HG03354 (cell line): Measurements from ENCODE around the gene CA14.
"Not testable (repeated sequence)": the region's sequence is repeated elsewhere in the genome, so short reads cannot be mapped to it uniquely, and the experiment has no call there.

ENCODE experiments used
- ATAC-seq: cut with Tn5 transposase; IDR thresholded peaks from one replicate; pipeline ENCODE4 v1.9.1; 2021; ENCODE audit warnings: mild to moderate bottlenecking; ENCODE audit not compliant: unreplicated experiment, poor library complexity, severe bottlenecking

CA14 gene

DNA sequence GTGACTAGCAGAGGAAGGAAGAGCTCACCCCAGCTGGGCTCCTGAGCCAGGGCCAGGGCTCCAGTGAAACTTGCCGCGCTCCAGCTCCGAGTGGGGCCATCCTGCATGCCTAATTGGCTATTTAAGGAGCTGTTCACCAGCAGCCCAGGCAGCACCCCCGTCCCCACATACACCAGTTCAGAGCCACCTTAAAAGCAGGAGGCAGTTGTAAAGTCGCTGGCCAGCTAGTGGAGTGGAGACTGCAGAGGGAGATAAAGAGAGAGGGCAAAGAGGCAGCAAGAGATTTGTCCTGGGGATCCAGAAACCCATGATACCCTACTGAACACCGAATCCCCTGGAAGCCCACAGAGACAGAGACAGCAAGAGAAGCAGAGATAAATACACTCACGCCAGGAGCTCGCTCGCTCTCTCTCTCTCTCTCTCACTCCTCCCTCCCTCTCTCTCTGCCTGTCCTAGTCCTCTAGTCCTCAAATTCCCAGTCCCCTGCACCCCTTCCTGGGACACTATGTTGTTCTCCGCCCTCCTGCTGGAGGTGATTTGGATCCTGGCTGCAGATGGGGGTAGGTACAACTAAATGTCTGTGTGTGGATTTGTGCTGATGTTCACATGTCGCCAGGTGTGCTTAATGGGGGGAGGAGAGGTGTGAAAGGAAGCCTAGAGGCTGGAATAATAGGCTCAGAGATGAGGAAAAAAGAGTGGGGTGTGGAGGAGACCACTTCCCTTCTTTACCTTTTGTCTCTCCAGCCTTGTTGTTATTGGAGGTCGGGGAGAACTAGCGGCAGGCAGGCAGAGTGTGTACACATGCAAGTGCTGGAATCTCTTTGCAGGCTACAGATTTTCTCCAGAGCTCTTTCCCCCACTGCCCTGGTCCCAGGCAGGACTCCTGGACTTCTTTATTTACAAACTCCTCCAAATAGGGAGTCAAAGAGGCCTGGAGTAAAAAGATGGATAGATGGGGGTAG lies at the start of gene CA14:
Gene CA14, plus strand, starts transcription at position 151 of the 962 bp plus-strand sequence. Its CDS starts 355 bp downstream, at position 506.
- ATAC-seq = no peak

DNA sequence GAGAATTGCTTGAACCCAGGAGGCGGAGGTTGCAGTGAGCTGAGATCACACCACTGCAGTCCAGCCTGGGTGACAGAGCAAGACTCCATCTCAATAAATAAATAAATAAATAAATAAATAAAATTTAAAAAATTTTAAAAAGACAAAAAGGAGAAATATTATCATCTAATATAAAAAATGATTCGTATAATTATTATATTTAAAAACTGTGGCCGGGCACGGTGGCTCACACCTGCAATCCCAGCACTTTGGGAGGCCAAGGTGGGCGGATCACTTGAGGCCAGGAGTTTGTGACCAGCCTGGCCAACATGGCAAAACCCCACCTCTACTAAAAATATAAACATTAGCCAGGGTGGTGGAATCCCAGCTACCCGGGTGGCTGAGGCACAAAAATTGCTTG lies 49.1 kb upstream of the CA14 start:
- not testable (repeated sequence) for ATAC-seq

DNA sequence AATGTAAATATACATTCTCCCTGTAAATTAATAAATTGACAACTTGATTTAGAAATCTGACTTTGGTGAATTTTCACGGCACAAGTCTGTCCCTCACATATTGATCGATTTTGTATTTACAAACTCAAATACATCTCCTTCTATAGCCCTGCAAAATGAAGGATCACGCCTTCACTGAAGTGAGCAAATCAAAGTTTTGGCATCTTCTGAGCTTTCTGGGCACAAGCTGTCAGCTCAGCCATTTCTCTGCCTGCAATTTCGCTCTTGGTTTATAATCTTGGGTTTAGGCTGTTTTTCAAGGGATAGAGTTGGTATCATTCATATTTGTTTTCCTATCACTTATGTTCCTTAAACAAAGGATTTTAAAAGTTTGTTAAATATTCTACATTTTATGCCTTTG lies 47.5 kb upstream of the CA14 start:
- no peak for ATAC-seq

DNA sequence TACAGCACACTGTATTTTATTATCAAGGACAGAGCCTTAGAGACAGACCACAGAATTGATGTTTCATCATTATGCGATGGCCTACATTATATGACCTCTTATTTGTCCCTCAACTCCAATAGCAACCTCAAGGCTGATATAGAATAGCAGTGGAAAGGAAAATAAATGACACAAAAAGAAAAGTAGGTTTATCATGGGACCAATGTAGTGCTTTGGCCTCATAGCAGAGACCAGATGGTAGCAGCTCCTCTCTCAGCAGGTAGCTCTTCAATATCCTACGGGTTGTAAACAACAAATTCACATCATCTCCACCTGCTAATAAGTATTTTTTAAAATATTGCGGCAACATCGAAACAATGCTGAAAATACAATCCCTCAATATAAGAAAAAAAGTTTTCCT lies 46.9 kb upstream of the CA14 start:
- no peak for ATAC-seq

DNA sequence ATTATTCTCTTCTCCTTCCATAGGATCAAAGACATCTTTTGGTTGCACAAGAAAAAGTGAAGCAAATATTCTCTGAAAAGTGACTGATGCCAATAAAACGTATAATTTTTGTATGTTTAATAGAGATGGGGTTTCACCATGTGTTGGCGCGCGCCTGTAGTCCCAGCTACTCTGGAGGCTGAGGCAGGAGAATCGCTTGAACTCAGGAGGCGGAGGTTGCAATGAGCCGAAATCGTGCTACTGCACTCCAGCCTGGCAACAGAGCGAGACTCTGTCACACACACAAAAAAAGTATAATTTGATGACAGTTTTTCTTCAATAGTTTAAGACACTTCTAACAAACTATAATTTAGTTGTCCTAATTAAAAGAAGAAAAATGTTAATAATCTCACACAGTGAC lies 45.5 kb upstream of the CA14 start:
- no peak for ATAC-seq

DNA sequence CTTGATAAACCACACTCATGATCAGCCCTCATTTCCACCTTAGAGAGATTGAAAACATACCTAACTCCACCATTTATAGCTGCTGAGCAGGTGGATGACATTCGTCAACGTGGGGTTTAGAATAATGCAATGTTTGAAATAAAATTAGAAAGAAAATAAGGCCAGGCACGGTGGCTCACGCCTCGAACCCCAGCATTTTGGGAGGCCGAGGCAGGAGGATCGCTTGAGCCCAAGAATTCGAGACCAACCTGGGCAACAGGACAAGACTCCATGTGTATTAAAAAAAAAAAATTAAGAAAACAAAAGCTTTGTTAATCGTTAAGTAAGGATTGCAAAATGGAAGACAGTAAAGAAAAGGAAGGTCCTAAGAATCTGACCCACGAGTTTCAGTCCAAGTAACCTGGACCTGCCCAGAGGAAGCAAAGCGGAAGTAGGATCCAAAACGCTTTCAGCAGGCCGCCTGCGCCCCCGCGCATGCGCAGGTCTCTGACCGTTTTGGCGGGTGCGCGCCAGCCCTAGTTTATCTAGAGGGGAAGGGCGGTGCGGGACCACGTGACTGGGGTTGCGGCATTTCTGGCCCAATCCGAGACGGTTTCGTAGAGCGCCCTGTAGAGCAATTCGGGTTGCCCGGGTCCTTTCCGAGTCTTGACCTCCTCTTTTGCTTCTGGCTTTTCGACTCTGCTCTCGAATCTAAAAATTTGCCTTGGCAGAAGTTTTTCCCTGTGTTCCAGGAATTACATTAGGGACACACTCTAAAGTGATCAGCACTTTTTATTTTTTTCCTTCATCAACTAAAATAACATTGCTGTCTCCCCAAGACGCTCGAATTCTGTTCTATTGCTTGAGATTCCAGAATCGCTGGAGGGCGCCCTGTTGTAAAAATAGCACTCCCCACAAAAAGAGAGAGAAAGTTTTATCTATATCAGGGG lies 44.1 kb upstream of the CA14 start:
- ATAC-seq = peak; percentile 98

DNA sequence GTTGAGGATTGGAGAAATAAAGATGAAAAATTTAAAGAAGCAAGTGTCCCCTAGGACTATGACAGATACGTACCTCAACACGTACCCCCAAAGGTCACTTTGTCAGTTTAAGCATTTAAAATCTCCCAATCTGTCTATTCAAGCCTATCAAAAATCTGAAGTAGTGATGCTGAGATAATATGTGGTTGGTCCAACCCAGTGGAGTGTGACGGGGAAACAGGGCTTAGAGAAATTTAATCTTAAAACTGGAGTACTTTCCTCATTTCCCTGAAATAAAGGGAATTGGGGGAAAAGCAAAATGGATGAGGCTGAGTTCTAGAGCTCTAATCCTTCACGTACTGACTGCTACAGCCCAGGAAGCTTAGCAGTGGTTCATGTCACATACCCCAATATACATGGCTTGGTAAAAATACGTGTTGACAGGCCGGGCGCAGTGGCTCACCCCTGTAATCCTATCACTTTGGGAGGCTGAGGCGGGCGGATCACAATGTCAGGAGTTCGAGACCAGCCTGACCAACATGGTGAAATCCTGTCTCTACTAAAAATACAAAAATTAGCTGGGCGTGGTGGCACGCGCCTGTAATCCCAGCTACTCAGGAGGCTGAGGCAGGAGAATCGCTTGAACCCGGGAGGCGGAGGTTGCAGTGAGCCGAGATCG lies 43.3 kb upstream of the CA14 start:
- not testable (repeated sequence) for ATAC-seq

DNA sequence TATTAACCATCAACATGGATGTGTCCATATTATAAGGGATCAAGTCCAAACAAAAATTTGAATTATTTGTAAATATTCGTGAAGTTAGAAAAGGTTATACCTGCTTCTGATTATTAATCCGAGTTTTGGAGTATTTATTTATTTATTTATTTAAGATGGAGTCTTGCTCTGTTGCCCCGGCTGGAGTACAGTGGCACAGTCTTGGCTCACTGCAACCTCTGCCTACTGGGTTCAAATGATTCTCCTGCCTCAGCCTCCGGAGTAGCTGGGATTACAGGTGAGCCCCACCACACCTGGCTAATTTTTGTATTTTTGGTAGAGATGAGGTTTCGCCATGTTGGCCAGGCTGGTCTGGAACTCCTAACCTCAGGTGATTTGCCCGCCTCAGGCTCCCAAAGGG lies 41.7 kb upstream of the CA14 start:
- not testable (repeated sequence) for ATAC-seq

DNA sequence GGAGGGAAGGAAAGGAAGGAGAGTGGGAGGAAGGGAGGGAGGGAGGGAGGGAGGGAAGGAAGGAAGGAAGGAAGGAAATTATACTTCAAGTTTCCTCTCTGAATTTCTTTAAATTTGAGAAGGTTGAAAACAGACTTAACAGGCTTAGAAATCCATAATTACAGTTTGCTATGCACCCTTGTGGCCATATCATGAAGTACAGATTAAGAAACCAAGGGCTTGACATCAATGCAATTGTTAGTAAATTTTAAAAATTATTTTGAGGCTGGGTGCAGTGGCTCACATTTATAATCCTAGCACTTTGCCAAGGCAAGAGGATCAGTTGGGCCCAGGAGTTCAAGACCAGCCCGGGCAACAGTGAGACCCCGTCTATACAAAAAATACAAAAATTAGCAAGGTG lies 36.0 kb upstream of the CA14 start:
- ATAC-seq = no peak

DNA sequence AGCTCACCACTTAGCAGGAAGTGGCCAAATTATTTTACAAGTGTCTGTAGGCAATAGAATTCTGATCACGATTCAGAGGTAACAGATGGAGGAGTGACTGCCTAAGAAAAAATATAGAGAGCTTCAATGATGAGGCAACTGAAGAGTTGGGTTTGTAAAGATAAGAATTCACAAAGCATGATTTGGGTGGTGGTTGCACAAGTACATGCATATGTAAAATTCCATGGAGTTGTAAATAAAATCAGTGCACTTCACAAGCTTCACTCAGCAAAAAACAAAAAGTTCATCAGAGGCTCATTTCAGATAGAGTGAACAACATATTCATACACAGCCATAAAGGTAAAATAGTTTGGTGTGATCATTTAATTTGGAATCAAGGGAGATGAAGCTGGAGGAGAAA lies 32.6 kb upstream of the CA14 start:
- no peak for ATAC-seq

DNA sequence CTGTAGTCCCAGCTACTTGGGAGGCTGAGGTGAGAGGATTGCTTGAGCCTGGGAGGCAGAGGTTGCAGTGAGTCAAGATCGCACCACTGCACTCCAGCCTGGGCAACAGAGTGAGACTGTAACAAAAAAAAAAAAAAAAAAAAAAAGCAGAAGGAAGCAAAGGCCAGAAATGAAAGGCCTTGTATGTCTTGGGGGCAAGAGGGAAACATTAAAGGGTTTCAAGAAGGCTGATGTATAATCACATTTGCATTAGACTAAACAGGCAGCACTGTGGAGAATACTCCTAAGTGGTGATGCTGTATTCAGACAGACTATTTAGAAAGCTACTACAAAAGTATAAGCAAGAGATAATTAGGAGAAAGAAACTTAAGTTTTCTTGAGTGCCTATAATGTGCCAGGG lies 32.0 kb upstream of the CA14 start:
- ATAC-seq = no peak

DNA sequence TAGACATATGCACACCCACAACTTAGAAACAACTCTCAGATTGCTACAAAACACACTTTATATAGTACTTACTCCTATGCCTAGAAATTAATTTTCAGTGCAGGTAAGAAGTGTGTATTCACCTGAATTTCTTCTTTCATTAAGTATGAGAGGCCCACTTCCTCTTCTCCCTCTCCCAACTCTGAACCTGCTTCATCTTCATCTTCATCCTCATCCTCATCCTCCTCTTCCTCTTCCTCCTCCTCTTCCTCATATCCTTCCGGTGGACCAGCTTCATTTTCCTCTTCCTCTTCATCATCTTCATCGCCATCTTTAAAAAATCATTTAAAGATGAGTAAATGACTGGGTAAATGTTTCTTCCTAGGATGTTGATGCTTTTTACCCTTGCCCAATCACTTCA lies 31.1 kb upstream of the CA14 start:
- no peak for ATAC-seq

DNA sequence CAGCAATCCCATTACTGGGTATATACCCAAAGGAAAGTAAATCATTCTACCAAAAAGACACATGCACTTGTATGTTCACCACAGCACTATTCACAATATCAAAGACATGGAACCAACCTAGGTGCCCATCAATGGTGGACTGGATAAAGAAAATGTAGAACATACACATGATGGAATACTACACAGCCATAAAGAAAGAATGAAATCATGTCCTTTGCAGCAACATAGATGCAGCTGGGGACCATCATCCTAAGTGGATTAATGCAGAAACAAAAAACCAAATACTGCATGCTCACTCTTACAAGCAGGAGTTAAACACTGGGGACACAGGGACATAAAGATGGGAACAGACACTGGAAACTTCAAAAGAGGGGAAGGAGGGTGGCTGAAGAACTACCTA lies 30.3 kb upstream of the CA14 start:
- ATAC-seq = no peak

DNA sequence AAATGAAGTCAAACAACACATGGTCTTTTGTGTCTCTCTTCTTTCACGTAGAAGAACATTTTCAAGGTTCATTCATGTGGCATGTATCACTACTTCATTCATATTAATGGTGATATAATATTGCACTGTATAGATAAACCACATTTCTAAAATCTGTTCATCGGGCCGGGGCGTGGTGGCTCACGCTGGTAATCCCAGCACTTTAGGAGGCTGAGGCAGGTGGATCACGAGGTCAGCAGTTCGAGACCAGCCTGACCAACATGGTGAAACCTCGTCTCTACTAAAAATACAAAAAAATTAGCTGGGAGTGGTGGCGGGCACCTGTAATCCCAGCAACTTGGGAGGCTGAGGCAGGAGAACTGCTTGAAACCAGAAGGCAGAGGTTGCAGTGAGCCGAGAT lies 29.3 kb upstream of the CA14 start:
- not testable (repeated sequence) for ATAC-seq

DNA sequence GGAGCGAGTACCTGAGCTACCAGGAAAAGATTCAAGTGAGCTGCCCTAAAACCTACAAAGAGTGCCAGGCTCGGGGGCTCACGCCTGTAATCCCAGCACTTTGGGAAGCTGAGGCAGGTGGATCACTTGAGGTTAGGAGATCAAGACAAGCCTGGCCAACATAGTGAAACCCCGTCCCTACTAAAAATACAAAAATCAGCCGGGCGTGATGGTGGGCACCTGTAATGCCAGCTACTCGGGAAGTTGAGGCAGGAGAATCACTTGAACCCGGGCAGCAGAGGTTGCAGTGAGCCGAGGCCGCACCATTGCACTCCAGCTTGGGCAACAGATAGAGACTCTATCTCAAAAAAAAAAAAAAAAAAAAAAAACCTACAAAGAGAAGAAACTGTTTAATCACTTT lies 24.7 kb upstream of the CA14 start:
- not testable (repeated sequence) for ATAC-seq

DNA sequence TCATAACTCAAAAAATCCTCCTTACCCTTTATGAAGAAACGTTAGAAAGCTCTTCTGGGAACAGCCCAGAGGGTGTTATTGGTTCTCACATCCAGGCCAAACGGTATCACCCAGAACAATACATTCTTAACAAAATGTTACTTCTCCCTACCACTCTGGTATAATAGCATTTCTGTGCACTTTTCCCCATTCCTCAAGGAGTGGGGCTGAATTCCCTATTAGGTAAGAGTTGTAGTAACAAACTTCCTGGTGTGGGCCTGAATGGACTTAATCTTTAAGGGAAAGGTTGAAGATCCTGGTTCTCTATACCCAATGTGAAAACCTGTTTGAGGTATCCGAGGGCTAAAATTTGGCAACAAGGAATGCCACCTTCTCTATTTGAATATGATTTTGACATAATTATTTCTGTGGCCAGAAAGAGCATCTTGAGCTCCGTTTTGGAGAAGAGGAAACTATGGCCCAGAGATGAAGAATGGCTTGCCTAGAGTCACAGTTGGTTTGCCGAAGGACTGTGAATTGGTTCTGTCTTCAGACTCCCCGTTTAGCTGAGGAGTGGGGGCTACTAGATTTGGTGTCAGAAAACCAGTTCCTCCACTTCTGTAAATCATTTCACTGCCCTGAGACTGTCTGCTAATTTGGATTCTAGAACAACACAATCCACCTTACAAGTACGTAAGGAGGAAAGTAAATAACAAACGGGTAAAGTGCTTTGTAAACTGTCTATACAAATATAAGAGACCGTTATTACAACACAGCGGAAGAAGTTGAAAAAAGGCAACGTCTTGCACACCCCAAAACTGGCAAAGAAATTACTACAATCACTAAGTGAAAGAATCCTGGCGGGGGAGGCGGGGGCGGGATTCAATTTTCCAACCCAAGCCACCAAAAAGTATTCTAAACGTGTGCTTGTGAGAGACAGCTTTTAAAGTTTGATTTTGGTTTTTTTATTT lies 23.9 kb upstream of the CA14 start:
- no peak for ATAC-seq

DNA sequence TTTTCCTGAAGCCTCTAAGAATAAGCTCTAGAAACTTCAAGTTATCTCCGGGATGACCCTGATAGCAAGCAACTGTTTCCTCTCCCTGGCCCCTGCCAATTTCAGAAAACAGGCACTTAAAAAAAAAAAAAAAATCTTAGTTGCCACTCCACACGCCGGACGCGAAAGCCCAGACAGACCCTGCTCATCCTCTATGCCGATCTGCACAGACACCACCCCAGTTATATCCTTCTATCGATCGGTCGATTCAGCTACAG lies 23.3 kb upstream of the CA14 start:
- no peak for ATAC-seq

DNA sequence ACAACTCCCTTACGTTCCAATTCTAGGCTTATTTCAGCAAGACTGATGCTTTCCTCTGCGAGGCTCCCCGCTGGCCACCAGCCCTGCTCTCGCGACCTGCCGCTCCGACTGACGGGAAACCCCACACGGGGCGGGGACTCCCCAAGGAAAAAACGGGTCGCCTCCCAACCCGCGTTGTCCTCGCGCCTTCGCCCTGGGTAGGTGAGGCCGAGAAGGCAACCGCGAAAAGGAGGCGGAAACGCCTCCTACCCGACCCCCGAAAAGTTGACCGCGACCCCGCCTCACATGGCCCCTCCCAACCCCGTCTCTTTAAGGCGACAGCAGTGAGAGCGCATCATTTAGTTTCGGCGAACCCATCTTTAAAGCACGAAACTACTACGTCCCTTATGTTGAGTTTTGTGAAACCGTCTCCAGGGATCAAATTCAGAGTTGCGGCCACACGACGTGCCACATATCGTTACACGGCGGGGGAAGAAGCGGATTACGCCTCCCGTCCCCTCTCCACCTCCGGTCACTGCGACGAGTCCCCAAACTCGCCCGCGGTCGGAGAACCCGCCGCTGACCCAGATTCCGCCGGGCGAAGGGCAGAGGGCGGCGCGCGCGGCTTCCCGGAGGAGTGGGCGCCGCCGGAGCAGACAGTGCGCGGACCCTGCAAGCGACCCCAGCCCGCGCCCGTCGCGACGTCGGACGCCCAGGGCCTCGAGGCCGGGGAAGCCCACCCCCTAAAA lies 22.8 kb upstream of the CA14 start:
- ATAC-seq = peak; percentile 51
